WTC11 (cell line): ENCODE data around the gene MAN1B1.

ENCODE experiments used
- AR ChIP-seq: fragments of 250-450 bp; sonication (Bioruptor Pico); IDR thresholded peaks from 2 replicates; pipeline ENCODE4 v1.9.0; 2021; ENCODE audit warnings: mild to moderate bottlenecking
- CTCF ChIP-seq: fragments of 200-600 bp; IDR thresholded peaks from 2 replicates; pipeline ENCODE4 v1.8.0; 2022; ENCODE audit warnings: antibody characterized with exemption
- JAZF1 ChIP-seq: fragments of 250-450 bp; sonication (Bioruptor Pico); IDR thresholded peaks from 2 replicates; pipeline ENCODE4 v1.9.0; 2021; ENCODE audit warnings: moderate library complexity, mild to moderate bottlenecking, inconsistent platforms
- RELA ChIP-seq: sonication (generic); formaldehyde crosslinking; IDR thresholded peaks from 2 replicates; pipeline ENCODE4 v1.8.1; 2022; ENCODE audit warnings: missing genetic modification reagents, mild to moderate bottlenecking, borderline replicate concordance
- SP1 ChIP-seq: sonication (generic); formaldehyde crosslinking; conservative IDR thresholded peaks from 2 replicates; pipeline ENCODE4 v1.8.1; 2022; ENCODE audit warnings: missing genetic modification reagents

- TF ChIP-seq CTCF (peak; percentile 99), RELA (no peak), SP1 (no peak), AR (CRISPR knock-in tag) (no peak), JAZF1 (CRISPR knock-in tag) (no peak)
Measured at GRCh38 chr9:137064027-137064879, 22.5 kb upstream of the MAN1B1 start.
